K562 (cell line): ENCODE results near the gene SGMS1.

ENCODE experiments used
- ASH1L ChIP-seq: fragments of 450-650 bp; IDR thresholded peaks from 2 replicates; pipeline ENCODE4 v1.6.1; 2018; ENCODE audit warnings: borderline replicate concordance, mild to moderate bottlenecking, low read depth; ENCODE audit not compliant: partially characterized antibody
- FIP1L1 ChIP-seq: fragments of 200-400 bp; formaldehyde crosslinking; IDR thresholded peaks from 2 replicates; pipeline ENCODE4 v1.6.1; 2018; ENCODE audit warnings: mild to moderate bottlenecking, low read depth, low read length; ENCODE audit not compliant: poor library complexity, severe bottlenecking
- TAF15 ChIP-seq: fragments of 200-400 bp; formaldehyde crosslinking; IDR thresholded peaks from 2 replicates; pipeline ENCODE4 v1.6.1; 2017; ENCODE audit warnings: mild to moderate bottlenecking, low read depth, low read length, moderate library complexity
- ZNF274 ChIP-seq: IDR thresholded peaks from 2 replicates; pipeline ENCODE4 v1.6.1; 2011; ENCODE audit warnings: low read depth, mild to moderate bottlenecking, low read length, moderate library complexity, borderline replicate concordance
- TF ChIP-seq, protein P1 (sequence below), 3 experiments: IDR thresholded peaks in 2 of 3; conservative IDR thresholded peaks in 1 of 3; 2 replicates each; pipeline ENCODE4 v1.5.1; 2011 to 2012; ENCODE audit warnings: low read length in 3 of 3, mild to moderate bottlenecking in 3 of 3, control low read depth in 2 of 3, improper control_type of control experiment in 1 of 3, inconsistent platforms in 1 of 3, low read depth in 1 of 3, mixed read lengths in 1 of 3, moderate library complexity in 1 of 3; ENCODE audit not compliant: insufficient read depth in 2 of 3
- TF ChIP-seq, protein P2 (sequence below): fragments of 450-650 bp; formaldehyde crosslinking; conservative IDR thresholded peaks from 2 replicates; pipeline ENCODE4 v1.4.0; 2022; ENCODE audit warnings: mild to moderate bottlenecking, missing genetic modification characterization

DNA sequence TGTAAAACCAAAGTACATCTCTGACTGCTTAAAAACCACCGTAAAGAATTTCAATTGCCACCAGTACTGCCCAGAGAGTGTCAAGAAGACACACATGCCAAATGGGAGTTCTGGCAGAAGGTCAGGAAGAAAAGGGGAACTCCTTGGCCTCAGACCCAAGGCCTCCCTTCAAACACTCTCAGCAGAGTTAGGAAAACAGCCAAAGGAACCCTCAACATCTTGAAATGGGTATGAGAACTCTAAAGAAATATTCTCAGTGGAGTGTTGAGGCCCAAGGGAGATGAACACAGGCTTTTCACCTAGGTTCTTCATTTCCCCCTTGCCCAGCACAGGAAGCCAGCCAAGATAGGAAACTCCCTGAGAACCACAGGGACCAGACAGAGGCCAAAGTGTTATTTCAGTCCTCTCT is 276.4 kb downstream of the SGMS1 start:
- no peak for TF ChIP-seq FIP1L1
- no peak for TF ChIP-seq TAF15
- TF ChIP-seq, protein P1, sequence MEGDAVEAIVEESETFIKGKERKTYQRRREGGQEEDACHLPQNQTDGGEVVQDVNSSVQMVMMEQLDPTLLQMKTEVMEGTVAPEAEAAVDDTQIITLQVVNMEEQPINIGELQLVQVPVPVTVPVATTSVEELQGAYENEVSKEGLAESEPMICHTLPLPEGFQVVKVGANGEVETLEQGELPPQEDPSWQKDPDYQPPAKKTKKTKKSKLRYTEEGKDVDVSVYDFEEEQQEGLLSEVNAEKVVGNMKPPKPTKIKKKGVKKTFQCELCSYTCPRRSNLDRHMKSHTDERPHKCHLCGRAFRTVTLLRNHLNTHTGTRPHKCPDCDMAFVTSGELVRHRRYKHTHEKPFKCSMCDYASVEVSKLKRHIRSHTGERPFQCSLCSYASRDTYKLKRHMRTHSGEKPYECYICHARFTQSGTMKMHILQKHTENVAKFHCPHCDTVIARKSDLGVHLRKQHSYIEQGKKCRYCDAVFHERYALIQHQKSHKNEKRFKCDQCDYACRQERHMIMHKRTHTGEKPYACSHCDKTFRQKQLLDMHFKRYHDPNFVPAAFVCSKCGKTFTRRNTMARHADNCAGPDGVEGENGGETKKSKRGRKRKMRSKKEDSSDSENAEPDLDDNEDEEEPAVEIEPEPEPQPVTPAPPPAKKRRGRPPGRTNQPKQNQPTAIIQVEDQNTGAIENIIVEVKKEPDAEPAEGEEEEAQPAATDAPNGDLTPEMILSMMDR (IDR thresholded peaks at IDR 0.05 in 2 of 3, conservative IDR thresholded peaks at IDR 0.05 in 1 of 3; ENCODE audit: insufficient read depth in 2 of 3, low read depth in 1 of 3, low read length in 3 of 3): no peak
- TF ChIP-seq, protein P2, sequence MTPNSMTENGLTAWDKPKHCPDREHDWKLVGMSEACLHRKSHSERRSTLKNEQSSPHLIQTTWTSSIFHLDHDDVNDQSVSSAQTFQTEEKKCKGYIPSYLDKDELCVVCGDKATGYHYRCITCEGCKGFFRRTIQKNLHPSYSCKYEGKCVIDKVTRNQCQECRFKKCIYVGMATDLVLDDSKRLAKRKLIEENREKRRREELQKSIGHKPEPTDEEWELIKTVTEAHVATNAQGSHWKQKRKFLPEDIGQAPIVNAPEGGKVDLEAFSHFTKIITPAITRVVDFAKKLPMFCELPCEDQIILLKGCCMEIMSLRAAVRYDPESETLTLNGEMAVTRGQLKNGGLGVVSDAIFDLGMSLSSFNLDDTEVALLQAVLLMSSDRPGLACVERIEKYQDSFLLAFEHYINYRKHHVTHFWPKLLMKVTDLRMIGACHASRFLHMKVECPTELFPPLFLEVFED (CRISPR knock-in tag): no peak
- no peak for TF ChIP-seq ASH1L
- no peak for TF ChIP-seq ZNF274
